ENCODE measurements around the gene PIF1.

The PIF1 gene

GRCh38 chr15:64858021-64858575 lies 32.7 kb upstream of the PIF1 start:
- Histone ChIP-seq H3K4me1 (ENCODE audit: control insufficient read depth, insufficient read depth, low read length, poor library complexity, severe bottlenecking) (peaks cover 44% of the 10 kb centered on the region), H3K36me3 (ENCODE audit: control insufficient read depth, insufficient read depth, low read length) (peaks cover 81% of the 10 kb centered on the region), H3K4me3 (ENCODE audit: extremely low read depth, insufficient read depth, low read length, poor library complexity, severe bottlenecking) (no peak overlapping the region), H3K27ac (ENCODE audit: low read depth, low read length, severe bottlenecking) (peak overlapping the region; percentile 97), H3K9me3 (ENCODE audit: control insufficient read depth, low read length) (no peaks in the 10 kb centered on the region)
- 70 to 81% methylated on average over 2 to 5 of the region's 6 CpGs for WGBS, 2 experiments (ENCODE audit: insufficient coverage in 2 of 2)

- Histone ChIP-seq H3K9me3 (ENCODE audit: control insufficient read depth, low read length) (no peaks in the 10 kb centered on the region), H3K4me1 (ENCODE audit: control insufficient read depth, insufficient read depth, low read length, poor library complexity, severe bottlenecking) (peaks cover 44% of the 10 kb centered on the region), H3K36me3 (ENCODE audit: control insufficient read depth, insufficient read depth, low read length) (peaks cover 79% of the 10 kb centered on the region), H3K4me3 (ENCODE audit: extremely low read depth, insufficient read depth, low read length, poor library complexity, severe bottlenecking) (no peak overlapping the region), H3K27ac (ENCODE audit: low read depth, low read length, severe bottlenecking) (peak overlapping the region; percentile 97)
- WGBS, 2 experiments (ENCODE audit: insufficient coverage in 2 of 2): 70 to 92% methylated on average over 2 to 3 of the region's 4 CpGs
Measured at GRCh38 chr15:64857421-64857820, 32.0 kb upstream of the PIF1 start.

GRCh38 chr15:64856429-64857145 lies 31.1 kb upstream of the PIF1 start:
- Histone ChIP-seq H3K27ac (ENCODE audit: low read depth, low read length, severe bottlenecking) (peak overlapping the region; percentile 97), H3K4me3 (ENCODE audit: extremely low read depth, insufficient read depth, low read length, poor library complexity, severe bottlenecking) (no peak overlapping the region), H3K36me3 (ENCODE audit: control insufficient read depth, insufficient read depth, low read length) (peaks cover 71% of the 10 kb centered on the region), H3K4me1 (ENCODE audit: control insufficient read depth, insufficient read depth, low read length, poor library complexity, severe bottlenecking) (peaks cover 46% of the 10 kb centered on the region), H3K9me3 (ENCODE audit: control insufficient read depth, low read length) (no peaks in the 10 kb centered on the region)
- 25 to 56% methylated on average over 3 to 4 of the region's 5 CpGs for WGBS, 2 experiments (ENCODE audit: insufficient coverage in 2 of 2)

GRCh38 chr15:64855205-64855975 lies 29.9 kb upstream of the PIF1 start:
- peaks cover 55% of the 10 kb centered on the region for H3K4me1 ChIP-seq (ENCODE audit: control insufficient read depth, insufficient read depth, low read length, poor library complexity, severe bottlenecking)
- no peaks in the 10 kb centered on the region for H3K9me3 ChIP-seq (ENCODE audit: control insufficient read depth, low read length)
- peak overlapping the region; percentile 97 for H3K27ac ChIP-seq (ENCODE audit: low read depth, low read length, severe bottlenecking)
- WGBS, 2 experiments (ENCODE audit: insufficient coverage in 2 of 2): 89 to 93% methylated on average over 4 to 5 of the region's 7 CpGs
- H3K4me3 ChIP-seq (ENCODE audit: extremely low read depth, insufficient read depth, low read length, poor library complexity, severe bottlenecking): no peak overlapping the region
- peaks cover 62% of the 10 kb centered on the region for H3K36me3 ChIP-seq (ENCODE audit: control insufficient read depth, insufficient read depth, low read length)

GRCh38 chr15:64854526-64854925 lies 29.1 kb upstream of the PIF1 start:
- peaks cover 61% of the 10 kb centered on the region for H3K4me1 ChIP-seq (ENCODE audit: control insufficient read depth, insufficient read depth, low read length, poor library complexity, severe bottlenecking)
- H3K36me3 ChIP-seq (ENCODE audit: control insufficient read depth, insufficient read depth, low read length): peaks cover 62% of the 10 kb centered on the region
- no peak overlapping the region for H3K4me3 ChIP-seq (ENCODE audit: extremely low read depth, insufficient read depth, low read length, poor library complexity, severe bottlenecking)
- no peaks in the 10 kb centered on the region for H3K9me3 ChIP-seq (ENCODE audit: control insufficient read depth, low read length)
- H3K27ac ChIP-seq (ENCODE audit: low read depth, low read length, severe bottlenecking): no peak overlapping the region
- 100% methylated on average over 2 of the region's 3 CpGs for WGBS, 2 experiments (ENCODE audit: insufficient coverage in 2 of 2)

GRCh38 chr15:64854041-64854440 lies 28.6 kb upstream of the PIF1 start:
- 81 to 86% methylated on average over 3 of the region's 4 CpGs for WGBS, 2 experiments (ENCODE audit: insufficient coverage in 2 of 2)
- no peaks in the 10 kb centered on the region for H3K9me3 ChIP-seq (ENCODE audit: control insufficient read depth, low read length)
- peaks cover 61% of the 10 kb centered on the region for H3K4me1 ChIP-seq (ENCODE audit: control insufficient read depth, insufficient read depth, low read length, poor library complexity, severe bottlenecking)
- H3K27ac ChIP-seq (ENCODE audit: low read depth, low read length, severe bottlenecking): no peak overlapping the region
- peaks cover 61% of the 10 kb centered on the region for H3K36me3 ChIP-seq (ENCODE audit: control insufficient read depth, insufficient read depth, low read length)
- H3K4me3 ChIP-seq (ENCODE audit: extremely low read depth, insufficient read depth, low read length, poor library complexity, severe bottlenecking): no peak overlapping the region

- Histone ChIP-seq H3K4me1 (ENCODE audit: control insufficient read depth, insufficient read depth, low read length, poor library complexity, severe bottlenecking) (peaks cover 47% of the 10 kb centered on the region), H3K9me3 (ENCODE audit: control insufficient read depth, low read length) (no peaks in the 10 kb centered on the region), H3K36me3 (ENCODE audit: control insufficient read depth, insufficient read depth, low read length) (peaks cover 68% of the 10 kb centered on the region), H3K4me3 (ENCODE audit: extremely low read depth, insufficient read depth, low read length, poor library complexity, severe bottlenecking) (no peak overlapping the region), H3K27ac (ENCODE audit: low read depth, low read length, severe bottlenecking) (peak overlapping the region; percentile 80)
- WGBS, 2 experiments (ENCODE audit: insufficient coverage in 2 of 2): 69 to 75% methylated on average over 3 to 4 of the region's 6 CpGs
Measured at GRCh38 chr15:64851503-64851840, 26.0 kb upstream of the PIF1 start.

GRCh38 chr15:64850778-64851502 lies 25.5 kb upstream of the PIF1 start:
- peak overlapping the region; percentile 80 for H3K27ac ChIP-seq (ENCODE audit: low read depth, low read length, severe bottlenecking)
- WGBS, 2 experiments (ENCODE audit: insufficient coverage in 2 of 2): 92 to 93% methylated on average over 3 to 4 of the region's 4 CpGs
- H3K36me3 ChIP-seq (ENCODE audit: control insufficient read depth, insufficient read depth, low read length): peaks cover 68% of the 10 kb centered on the region

GRCh38 chr15:64847876-64848716 lies 22.6 kb upstream of the PIF1 start:
- H3K4me1 ChIP-seq (ENCODE audit: control insufficient read depth, insufficient read depth, low read length, poor library complexity, severe bottlenecking): peaks cover 47% of the 10 kb centered on the region
- no peak overlapping the region for H3K27ac ChIP-seq (ENCODE audit: low read depth, low read length, severe bottlenecking)
- 96% methylated on average over 6 to 7 of the region's 8 CpGs for WGBS, 2 experiments (ENCODE audit: insufficient coverage in 2 of 2)
- no peak overlapping the region for H3K4me3 ChIP-seq (ENCODE audit: extremely low read depth, insufficient read depth, low read length, poor library complexity, severe bottlenecking)
- peaks cover 57% of the 10 kb centered on the region for H3K36me3 ChIP-seq (ENCODE audit: control insufficient read depth, insufficient read depth, low read length)
- H3K9me3 ChIP-seq (ENCODE audit: control insufficient read depth, low read length): no peaks in the 10 kb centered on the region

More at GRCh38 chr15:64850778-64851502, 25.5 kb upstream of the PIF1 start:
- Histone ChIP-seq H3K4me1 (ENCODE audit: control insufficient read depth, insufficient read depth, low read length, poor library complexity, severe bottlenecking) (peaks cover 42% of the 10 kb centered on the region), H3K9me3 (ENCODE audit: control insufficient read depth, low read length) (no peaks in the 10 kb centered on the region), H3K4me3 (ENCODE audit: extremely low read depth, insufficient read depth, low read length, poor library complexity, severe bottlenecking) (no peak overlapping the region)

GRCh38 chr15:64847448-64847847 lies 22.0 kb upstream of the PIF1 start:
- no peak overlapping the region for H3K27ac ChIP-seq (ENCODE audit: low read depth, low read length, severe bottlenecking)

More at GRCh38 chr15:64847448-64847847, 22.0 kb upstream of the PIF1 start:
- Histone ChIP-seq H3K9me3 (ENCODE audit: control insufficient read depth, low read length) (no peaks in the 10 kb centered on the region), H3K36me3 (ENCODE audit: control insufficient read depth, insufficient read depth, low read length) (peaks cover 57% of the 10 kb centered on the region), H3K4me1 (ENCODE audit: control insufficient read depth, insufficient read depth, low read length, poor library complexity, severe bottlenecking) (peaks cover 53% of the 10 kb centered on the region), H3K4me3 (ENCODE audit: extremely low read depth, insufficient read depth, low read length, poor library complexity, severe bottlenecking) (no peak overlapping the region)
- 100% methylated on average over 2 of the region's 3 CpGs; no CpG with 5 or more reads in 1 of the 2 experiments for WGBS, 2 experiments (ENCODE audit: insufficient coverage in 2 of 2)

All from mesodermal cell (in vitro differentiated cells).